ENCODE results near the gene RSL24D1.

RSL24D1 gene
- total RNA-seq, result 196 to 225 reads per million in 2 donors

- peak; percentile 83 to 99 (median 94) for DNase-seq
These were observed at the start of gene RSL24D1 for GRCh38 chr15:55196458-55197361. Gene RSL24D1 (minus strand): TSS chr15:55196941. CDS start chr15:55196890, 51 bp downstream.

GRCh38 chr15:55245059-55245458 is 48.3 kb upstream of the RSL24D1 start:
- DNase-seq, result peak in 1 of 5 experiments; percentile 58

DNA sequence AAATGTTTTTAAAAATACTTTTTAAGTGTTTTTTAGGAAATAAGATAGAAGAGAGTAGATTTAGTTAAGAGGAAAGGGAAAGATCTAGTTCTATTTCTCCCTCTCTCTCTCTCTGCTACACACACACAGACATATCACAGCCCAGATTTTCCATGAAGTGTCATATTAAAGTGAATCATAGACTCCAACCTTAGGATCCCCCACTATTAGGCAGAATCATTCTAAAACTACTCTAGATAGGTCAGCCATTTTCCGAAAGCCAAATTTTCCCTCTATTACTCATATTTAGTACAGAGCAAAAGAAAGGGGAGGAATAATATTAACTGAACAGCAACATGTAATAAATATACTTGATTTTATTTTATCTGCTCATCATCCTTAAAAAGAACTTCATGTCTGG is 45.1 kb upstream of the RSL24D1 start:
- no peak for DNase-seq

GRCh38 chr15:55241186-55241585 is 44.4 kb upstream of the RSL24D1 start:
- DNase-seq, result no peak

GRCh38 chr15:55240125-55240760 is 43.5 kb upstream of the RSL24D1 start:
- DNase-seq, result no peak

DNA sequence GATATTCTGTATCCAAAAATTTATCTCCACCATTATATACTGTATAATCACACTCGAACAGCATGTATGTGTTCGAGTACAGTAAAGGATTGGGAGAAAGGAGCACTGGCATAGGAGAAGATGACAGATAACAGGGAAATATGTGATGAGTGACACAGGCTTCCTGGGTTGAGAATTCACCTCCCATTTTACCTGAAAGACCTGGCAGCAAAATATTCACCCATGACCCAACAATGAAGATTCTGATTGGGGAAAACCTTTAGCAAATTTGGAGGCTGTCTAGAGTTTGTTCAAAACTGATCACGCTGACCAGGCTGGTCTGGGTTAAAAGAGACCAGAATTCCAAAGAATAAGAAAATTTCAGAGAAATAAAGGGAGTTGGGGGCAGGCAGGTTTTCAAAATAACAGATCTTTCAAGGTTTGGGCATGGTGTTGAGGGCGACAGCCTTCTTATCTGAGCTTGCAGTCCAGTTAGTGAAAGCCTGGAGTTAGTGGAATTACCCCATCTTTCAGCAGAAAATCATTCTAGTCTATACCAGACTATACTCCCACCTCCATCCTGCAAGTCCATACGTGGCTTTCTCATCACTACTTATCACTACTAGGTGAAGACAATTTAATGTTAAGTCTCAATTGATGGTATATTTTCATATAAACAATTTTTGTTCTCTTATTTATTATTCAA is 42.8 kb upstream of the RSL24D1 start:
- no peak for DNase-seq

GRCh38 chr15:55238877-55239276 is 42.1 kb upstream of the RSL24D1 start:
- no peak for DNase-seq

DNA sequence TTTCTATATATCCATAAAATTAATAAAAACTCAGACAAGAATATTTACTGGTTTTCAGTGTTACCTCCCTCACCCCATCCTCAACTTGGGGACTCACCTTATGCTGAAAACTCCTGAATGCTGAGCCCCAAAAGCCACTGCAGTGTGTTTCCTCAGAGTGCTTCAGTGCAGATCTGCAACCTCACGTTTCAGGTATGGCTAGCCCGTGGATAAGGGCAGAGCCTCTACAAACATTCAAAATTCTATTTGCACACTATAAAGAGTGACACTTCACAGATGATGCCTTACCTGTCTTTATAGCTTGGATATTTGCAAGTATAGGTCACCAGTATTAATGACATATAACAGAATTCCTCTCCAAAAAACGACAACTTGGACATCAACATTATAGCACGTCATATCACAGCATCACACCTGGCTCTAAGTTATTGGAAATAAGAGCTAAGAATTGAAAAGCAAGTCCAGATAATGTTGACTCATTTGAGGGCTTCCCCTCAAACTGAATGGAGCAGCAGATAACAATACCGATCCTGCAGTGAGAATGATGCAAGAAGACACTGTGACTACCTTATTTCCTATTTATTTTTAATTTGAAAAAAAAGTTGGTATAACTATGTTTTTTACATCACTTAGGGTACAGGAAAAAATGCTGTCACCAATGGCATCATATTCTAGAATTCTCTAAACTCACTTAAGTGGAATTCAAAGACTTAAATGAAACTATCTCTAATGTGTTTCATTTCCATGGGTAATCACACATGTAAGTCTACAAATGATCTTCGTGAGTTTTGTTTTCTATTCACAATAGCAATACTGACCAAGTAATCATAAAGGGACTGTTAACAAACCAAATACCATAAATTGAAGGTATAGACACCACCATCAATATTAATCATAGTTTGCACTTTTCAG is 40.7 kb upstream of the RSL24D1 start:
- DNase-seq, result peak in 1 of 5 experiments; percentile 30

DNA sequence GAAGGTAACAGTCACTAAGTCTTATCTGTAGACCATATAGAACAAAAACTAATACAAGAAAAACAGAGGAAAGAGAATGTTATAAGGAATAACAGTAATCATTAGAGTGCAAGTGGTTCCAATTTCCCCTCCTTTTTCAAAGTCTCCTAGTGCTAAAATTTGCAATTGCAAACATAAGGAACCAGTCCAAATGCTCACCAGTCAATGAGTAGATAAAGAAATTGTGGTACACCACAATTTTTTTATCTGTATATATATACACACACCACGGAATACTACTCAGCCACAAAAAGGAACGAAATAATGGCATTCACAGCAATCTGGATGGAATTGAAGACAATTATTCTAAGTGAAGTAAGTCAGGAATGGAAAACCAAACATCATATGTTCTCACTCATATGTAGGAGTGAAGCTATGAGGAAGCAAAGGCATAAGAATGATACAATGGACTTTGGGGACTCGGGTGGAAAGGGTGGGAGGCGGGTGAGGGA is 38.9 kb upstream of the RSL24D1 start:
- DNase-seq, result no peak

DNA sequence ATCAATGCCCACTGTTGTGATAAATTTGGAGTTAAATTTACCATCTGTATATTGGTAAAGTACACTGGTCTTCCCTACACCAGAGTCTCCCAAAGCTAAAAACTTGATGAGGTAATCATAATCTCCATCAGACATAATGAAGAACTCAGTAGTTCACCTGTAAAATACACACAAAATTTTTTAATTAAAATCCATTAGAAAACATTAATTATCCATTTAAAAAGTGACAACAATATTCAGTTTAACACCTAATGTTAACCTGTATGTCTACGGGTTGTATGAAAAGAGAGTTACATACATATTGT is 38.0 kb upstream of the RSL24D1 start:
- DNase-seq, result no peak

GRCh38 chr15:55234104-55234799 is 37.5 kb upstream of the RSL24D1 start:
- DNase-seq, result no peak

GRCh38 chr15:55231455-55231854 is 34.7 kb upstream of the RSL24D1 start:
- no peak for DNase-seq

DNA sequence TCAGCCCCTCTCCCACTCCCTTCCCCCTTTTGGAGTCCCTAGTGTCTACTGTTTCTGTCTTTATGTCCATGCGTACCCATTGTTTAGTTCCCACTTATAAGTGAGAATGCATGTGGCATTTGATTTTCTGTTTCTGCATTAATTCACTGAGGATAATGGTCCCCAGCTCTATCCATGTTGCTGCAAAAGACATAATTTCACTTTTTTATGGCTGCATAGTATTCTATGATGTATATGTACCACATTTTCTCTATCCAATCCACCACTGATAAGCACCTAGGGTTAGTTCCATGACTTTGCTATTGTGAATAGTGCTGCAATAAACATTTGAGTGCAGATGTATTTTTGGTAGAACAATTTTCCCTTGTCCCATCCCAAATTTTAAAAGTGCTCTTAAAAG is 34.2 kb upstream of the RSL24D1 start:
- no peak for DNase-seq

DNA sequence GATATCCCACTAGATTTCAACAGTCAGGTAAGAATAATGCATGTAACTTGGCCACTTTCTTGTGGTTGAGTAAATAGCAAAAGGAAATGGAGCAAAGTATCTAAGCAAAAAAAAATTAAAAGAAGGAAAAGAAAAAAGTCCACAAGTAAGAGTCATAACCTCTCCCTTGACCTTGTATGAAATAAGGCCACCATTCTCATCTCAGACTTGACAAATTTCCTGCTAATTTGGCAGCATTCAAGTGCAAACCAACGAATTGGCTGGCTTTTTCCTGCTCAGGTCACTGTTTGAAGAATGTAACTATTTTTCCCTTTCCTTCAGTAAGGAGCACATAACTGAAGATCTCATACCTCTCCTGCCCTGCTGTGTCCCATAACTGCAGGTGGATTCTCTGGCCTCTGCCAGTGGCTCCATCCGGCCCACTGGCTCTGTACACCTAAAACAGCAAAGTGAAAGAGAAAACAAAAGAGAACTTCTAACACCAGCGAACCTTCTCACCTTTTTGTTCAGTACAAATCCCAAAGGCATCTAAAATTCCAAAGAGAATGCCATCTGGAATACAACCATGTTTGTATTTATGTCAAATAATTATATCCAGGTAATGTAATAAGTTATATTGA is 33.4 kb upstream of the RSL24D1 start:
- DNase-seq, result no peak

DNA sequence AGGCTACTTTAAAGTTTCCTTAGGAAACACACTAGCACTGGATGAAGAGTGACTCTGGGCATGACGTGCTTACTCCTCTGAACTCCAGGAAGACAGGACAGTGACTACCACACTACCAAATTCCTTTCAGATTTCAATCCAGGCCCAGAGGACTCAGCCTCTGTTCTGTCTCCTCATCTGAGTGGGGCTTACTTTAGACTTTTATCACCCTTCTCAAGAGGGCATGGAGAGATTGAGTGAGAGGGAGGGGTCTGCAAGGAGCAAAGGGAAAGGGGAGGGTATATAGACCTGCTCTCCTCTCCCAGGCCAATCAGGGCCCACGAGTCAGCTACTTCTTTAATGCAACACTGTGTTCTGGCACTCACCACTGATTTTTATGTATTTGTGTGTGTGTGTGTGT is 29.4 kb upstream of the RSL24D1 start:
- no peak for DNase-seq

DNA sequence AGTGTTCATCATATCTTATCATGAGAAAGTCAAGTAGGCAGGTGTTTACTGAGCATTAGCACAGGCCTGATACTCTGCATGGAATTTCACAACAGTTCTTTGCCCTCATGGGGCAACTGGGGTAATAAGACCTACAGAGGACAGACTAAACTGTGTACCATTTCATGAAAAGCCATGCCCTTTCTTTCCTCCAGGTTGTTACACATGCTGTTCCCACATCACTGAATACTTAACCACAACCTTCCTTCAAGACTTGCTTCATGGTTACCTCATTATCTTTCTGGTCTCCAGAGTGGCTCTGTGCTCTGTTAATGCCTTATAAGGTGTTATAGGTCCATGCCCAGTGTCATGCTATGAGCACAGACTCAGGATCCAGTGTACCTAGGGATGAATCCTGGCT is 28.2 kb upstream of the RSL24D1 start:
- peak in 1 of 5 experiments; percentile 41 for DNase-seq

GRCh38 chr15:55222588-55222987 is 25.8 kb upstream of the RSL24D1 start:
- DNase-seq, result peak in 2 of 5 experiments; percentile 41 to 70

DNA sequence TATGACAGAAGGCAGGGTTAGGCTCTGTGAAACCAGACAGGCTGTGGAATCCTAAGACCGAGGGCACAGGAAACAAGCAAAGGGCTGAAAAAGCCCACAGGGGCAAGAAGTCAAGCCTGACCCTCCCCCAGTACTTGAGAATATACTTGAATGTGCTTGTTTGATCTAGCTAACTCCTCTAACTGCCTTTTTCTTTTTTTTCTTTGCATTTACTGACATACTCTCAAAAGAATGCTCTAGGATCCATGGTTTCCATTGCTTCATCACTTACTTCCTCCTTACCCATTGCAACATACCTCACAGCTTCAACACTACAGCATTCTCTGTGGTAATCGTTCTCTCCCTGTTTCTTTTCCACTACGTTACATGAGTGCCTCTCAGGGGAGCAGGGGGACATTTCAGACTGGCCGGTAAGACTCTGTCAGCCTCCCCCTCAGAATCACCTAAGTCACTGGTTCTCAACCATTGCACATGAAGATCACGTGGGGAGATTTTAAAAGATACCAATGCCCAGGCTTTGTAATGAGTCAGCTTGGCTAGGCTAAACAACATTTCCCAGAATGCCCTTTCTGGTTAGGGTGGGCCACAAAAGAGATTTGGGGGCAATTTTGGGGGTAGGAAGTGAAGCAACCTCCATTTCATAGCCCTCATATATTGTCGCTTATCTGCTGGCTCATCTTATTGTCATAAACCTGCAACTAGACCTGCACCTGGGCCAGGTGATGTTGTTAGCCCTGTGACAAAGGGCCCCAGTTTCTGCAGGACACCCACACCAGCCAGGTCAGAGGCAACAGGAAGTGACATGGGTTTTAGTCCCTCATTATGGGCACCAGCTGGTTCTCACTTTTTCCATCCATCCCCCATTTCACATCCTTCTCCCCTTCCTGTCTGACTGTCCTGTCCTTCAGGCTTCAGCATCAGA is 24.6 kb upstream of the RSL24D1 start:
- peak in 2 of 5 experiments; percentile 37 to 79 for DNase-seq

- no peak for DNase-seq
These were observed 23.9 kb upstream of the RSL24D1 start for GRCh38 chr15:55220606-55221005.

GRCh38 chr15:55218056-55218455 is 21.3 kb upstream of the RSL24D1 start:
- DNase-seq, result peak in 1 of 5 experiments; percentile 64

All from T-helper 2 cell (primary cell).